GM23248 (cell line): ENCODE data around the gene USH1G. TPM values are rescaled to one million over a fixed set of nuclear protein-coding genes. Genes with fewer than 3 reads are reported as not detected.

Experiments used
- DNase-seq: peaks from one replicate; pipeline ENCODE4 v3.0.0-alpha.2; 2015
- H2AFZ ChIP-seq: fragments of 200-600 bp; sonication (generic); 2 replicates; pipeline ENCODE4 v1.6.1; 2016; ENCODE audit warnings: antibody characterized with exemption
- H3F3A ChIP-seq: fragments of 200-600 bp; sonication (generic); 2 replicates; pipeline ENCODE4 v1.6.1; 2016; ENCODE audit warnings: mild to moderate bottlenecking, antibody characterized with exemption, mixed run types; ENCODE audit not compliant: insufficient read depth
- H3K27ac ChIP-seq: fragments of 200-600 bp; sonication (generic); 2 replicates; pipeline ENCODE4 v1.5.1; 2016; ENCODE audit warnings: mild to moderate bottlenecking
- H3K27me3 ChIP-seq: fragments of 200-600 bp; sonication (generic); replicated peaks from 2 replicates; pipeline ENCODE4 v1.6.1; 2016; ENCODE audit warnings: mild to moderate bottlenecking; ENCODE audit not compliant: insufficient read depth
- H3K36me3 ChIP-seq: fragments of 200-600 bp; sonication (generic); 2 replicates; pipeline ENCODE4 v1.6.1; 2016; ENCODE audit warnings: low read depth, mild to moderate bottlenecking
- H3K4me1 ChIP-seq: fragments of 200-600 bp; sonication (generic); 2 replicates; pipeline ENCODE4 v1.6.1; 2016; ENCODE audit warnings: mild to moderate bottlenecking; ENCODE audit not compliant: insufficient read depth
- H3K4me2 ChIP-seq: fragments of 200-600 bp; sonication (generic); one replicate; pipeline ENCODE4 v1.6.1; 2016; ENCODE audit warnings: mild to moderate bottlenecking; ENCODE audit not compliant: unreplicated experiment
- H3K4me3 ChIP-seq: fragments of 200-600 bp; sonication (generic); 2 replicates; pipeline ENCODE4 v1.5.1; 2016; ENCODE audit warnings: mild to moderate bottlenecking
- H3K79me2 ChIP-seq: fragments of 200-600 bp; sonication (generic); 2 replicates; pipeline ENCODE4 v1.6.1; 2016; ENCODE audit warnings: mild to moderate bottlenecking; ENCODE audit not compliant: insufficient read depth
- H3K9ac ChIP-seq: fragments of 200-600 bp; sonication (generic); 2 replicates; pipeline ENCODE4 v1.6.1; 2016; ENCODE audit warnings: mild to moderate bottlenecking
- H3K9me2 ChIP-seq: fragments of 200-600 bp; sonication (generic); 2 replicates; pipeline ENCODE4 v1.6.1; 2016; ENCODE audit warnings: mixed run types, mild to moderate bottlenecking, moderate library complexity; ENCODE audit not compliant: insufficient read depth
- H3K9me3 ChIP-seq: fragments of 200-600 bp; sonication (generic); one replicate; pipeline ENCODE4 v1.6.1; 2017; ENCODE audit warnings: low read depth
- H4K20me1 ChIP-seq: fragments of 200-600 bp; sonication (generic); 2 replicates; pipeline ENCODE4 v1.6.0; 2016; ENCODE audit not compliant: insufficient read depth
- EZH2 ChIP-seq: fragments of 200-600 bp; sonication (generic); IDR thresholded peaks from 2 replicates; pipeline ENCODE4 v1.6.1; 2018; ENCODE audit warnings: antibody characterized with exemption, mild to moderate bottlenecking; ENCODE audit not compliant: insufficient read depth, poor library complexity, severe bottlenecking
- EZH2phosphoT487 ChIP-seq: fragments of 200-600 bp; sonication (generic); IDR thresholded peaks from 2 replicates; pipeline ENCODE4 v1.6.1; 2018; ENCODE audit warnings: antibody characterized with exemption, moderate library complexity, mild to moderate bottlenecking, low read depth; ENCODE audit not compliant: insufficient read depth
- WGBS, 2 experiments: methylation state at CpG; one replicate each; pipeline ENCODE4 v1.1.6; 2015 to 2017; ENCODE audit warnings: low lambda C conversion rate in 2 of 2, low coverage in 1 of 2; ENCODE audit errors: missing lambda C conversion rate in 2 of 2; 5-methylcytosine and 5-hydroxymethylcytosine counted together
- in situ Hi-C: fragments of 300-500 bp; cut with MboI; formaldehyde crosslinking; loops from 2 replicates; pipeline ENCODE4 v1.15.0; 2020
- polyA plus RNA-seq: library from polyadenylated mRNA; unstranded; fragments of >200 nt; fragmentation: Nextera tagmentation; extraction: Ambion mirVana; gene quantifications from 2 replicates; pipeline ENCODE4 v1.2.1, GENCODE V29; 2016
- total RNA-seq: library from RNA; depleted of rRNA; stranded (reverse); fragments of >200 nt; shearing (Covaris generic); gene quantifications from 2 replicates; pipeline ENCODE4 v1.2.3, GENCODE V29; 2014

Gene USH1G
- total and polyA plus RNA-seq, 2 experiments from 2014 or later, result not detected

- 48 to 58% methylated on average over 7 of the region's 7 CpGs for WGBS, 2 experiments
- H3K79me2 ChIP-seq, result no peaks in the 10 kb centered on the region
- H3K4me1 ChIP-seq, result no peaks in the 10 kb centered on the region
- in situ Hi-C loops, result no loop called here
- H3F3A ChIP-seq, result no peaks in the 10 kb centered on the region
- no peaks in the 10 kb centered on the region for H4K20me1 ChIP-seq
- H3K9me3 ChIP-seq, result no peaks in the 10 kb centered on the region
- H3K36me3 ChIP-seq, result no peaks in the 10 kb centered on the region
- no peak overlapping the region for H2AFZ ChIP-seq
- H3K4me3 ChIP-seq, result no peak overlapping the region
- H3K27ac ChIP-seq, result no peak overlapping the region
- H3K9ac ChIP-seq, result no peak overlapping the region
- peaks cover 21% of the 10 kb centered on the region; the same call in 1 of the 2 replicates for H3K27me3 ChIP-seq
- no peaks in the 10 kb centered on the region for H3K9me2 ChIP-seq
- TF ChIP-seq EZH2phosphoT487, result no peak
- TF ChIP-seq EZH2, result no peak
- no peak for DNase-seq
- no peak overlapping the region for H3K4me2 ChIP-seq
These were observed 18.2 kb downstream of the USH1G start for GRCh38 chr17:74904687-74905409.

GRCh38 chr17:74903671-74904070 is 19.4 kb downstream of the USH1G start:
- Histone ChIP-seq H3K9me2 (no peaks in the 10 kb centered on the region), H3K27me3 (peaks cover 21% of the 10 kb centered on the region; the same call in 1 of the 2 replicates), H3K9ac (no peak overlapping the region), H3K4me3 (no peak overlapping the region), H3K27ac (no peak overlapping the region), H3K36me3 (no peaks in the 10 kb centered on the region), H3K79me2 (no peaks in the 10 kb centered on the region), H2AFZ (no peak overlapping the region), H4K20me1 (no peaks in the 10 kb centered on the region), H3F3A (no peaks in the 10 kb centered on the region), H3K4me2 (no peak overlapping the region), H3K4me1 (no peaks in the 10 kb centered on the region), H3K9me3 (no peaks in the 10 kb centered on the region)
- WGBS, 2 experiments, result 47 to 58% methylated on average over 6 of the region's 6 CpGs
- in situ Hi-C loops, result no loop called here
- no peak for DNase-seq
- no peak for TF ChIP-seq EZH2phosphoT487
- no peak for TF ChIP-seq EZH2

GRCh38 chr17:74903034-74903433 is 20.0 kb downstream of the USH1G start:
- no peaks in the 10 kb centered on the region for H3K9me2 ChIP-seq
- no peaks in the 10 kb centered on the region for H4K20me1 ChIP-seq
- H3F3A ChIP-seq, result no peaks in the 10 kb centered on the region
- TF ChIP-seq EZH2 (no peak), EZH2phosphoT487 (no peak)
- H3K36me3 ChIP-seq, result no peaks in the 10 kb centered on the region
- WGBS, 2 experiments, result 60 to 65% methylated on average over 9 of the region's 9 CpGs
- in situ Hi-C loops, result no loop called here
- H3K27me3 ChIP-seq, result peaks cover 21% of the 10 kb centered on the region; the same call in 1 of the 2 replicates
- H3K9ac ChIP-seq, result no peak overlapping the region
- no peak overlapping the region for H2AFZ ChIP-seq
- H3K4me3 ChIP-seq, result no peak overlapping the region
- DNase-seq, result no peak
- H3K27ac ChIP-seq, result no peak overlapping the region
- no peaks in the 10 kb centered on the region for H3K4me1 ChIP-seq
- no peaks in the 10 kb centered on the region for H3K9me3 ChIP-seq
- H3K79me2 ChIP-seq, result no peaks in the 10 kb centered on the region
- H3K4me2 ChIP-seq, result no peak overlapping the region

GRCh38 chr17:74901353-74902135 is 21.5 kb downstream of the USH1G start:
- no peak overlapping the region for H2AFZ ChIP-seq
- H3K4me1 ChIP-seq, result no peaks in the 10 kb centered on the region
- no peaks in the 10 kb centered on the region for H3K79me2 ChIP-seq
- WGBS, 2 experiments, result 52 to 54% methylated on average over 14 of the region's 14 CpGs
- no peak overlapping the region for H3K4me3 ChIP-seq
- DNase-seq, result no peak
- peaks cover 32% of the 10 kb centered on the region for H3K27me3 ChIP-seq
- no peak overlapping the region for H3K9ac ChIP-seq
- no peaks in the 10 kb centered on the region for H3K9me2 ChIP-seq
- no peaks in the 10 kb centered on the region for H4K20me1 ChIP-seq
- H3K4me2 ChIP-seq, result no peak overlapping the region
- H3K36me3 ChIP-seq, result no peaks in the 10 kb centered on the region
- H3K27ac ChIP-seq, result no peak overlapping the region
- no peaks in the 10 kb centered on the region for H3K9me3 ChIP-seq
- TF ChIP-seq EZH2phosphoT487, result no peak
- no peak for TF ChIP-seq EZH2
- in situ Hi-C loops, result no loop called here
- H3F3A ChIP-seq, result no peaks in the 10 kb centered on the region
